ENCODE measurements around the gene HRG. TPM values are rescaled to one million over a fixed set of nuclear protein-coding genes. Genes with fewer than 3 reads are reported as not detected.

The HRG gene
- polyA plus RNA-seq, 1 of the 3 experiments (the other 2 are of a cell fraction): not detected

DNA sequence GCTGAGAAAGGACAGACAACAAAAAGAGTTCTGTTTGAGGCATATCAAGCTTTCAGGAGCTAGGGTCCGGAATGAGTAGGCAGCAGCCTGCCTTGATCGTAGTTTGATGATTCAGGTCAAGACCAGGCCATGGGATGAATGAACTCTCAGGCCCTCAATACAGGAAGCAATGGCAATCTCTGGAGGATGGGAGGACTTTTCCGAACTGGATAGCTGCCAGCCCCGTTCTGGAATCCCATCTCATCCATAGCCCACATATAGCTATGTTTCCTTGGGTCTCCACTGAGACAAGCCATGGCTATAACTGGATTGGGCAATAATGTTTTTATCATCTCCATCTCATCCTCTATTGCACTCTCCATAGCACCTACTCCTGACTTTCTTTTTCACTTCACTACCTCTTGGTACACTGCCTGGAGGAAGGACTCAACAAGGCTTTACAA is 40.2 kb upstream of the HRG start:
- Histone ChIP-seq H4K20me1 (ENCODE audit: insufficient read depth) (no peaks in the 10 kb centered on the region), H3K9ac (no peak overlapping the region), H3K27ac (ENCODE audit: low read depth in 2 of 2, low read length in 1 of 2) (no peak overlapping the region), H3K9me2 (no peaks in the 10 kb centered on the region), H3K9me3 (no peaks in the 10 kb centered on the region), H3K27me3 (ENCODE audit: insufficient read depth) (peaks cover 20% of the 10 kb centered on the region; the same call in 1 of the 2 replicates), H3K36me3 (replicated peaks in 1 of 2; ENCODE audit: control insufficient read depth in 1 of 2, insufficient read depth in 2 of 2, low read length in 1 of 2) (no peaks in the 10 kb centered on the region), H3F3A (replicated peaks; ENCODE audit: insufficient read depth) (no peaks in the 10 kb centered on the region), H3K4me3 (ENCODE audit: low read depth in 2 of 2, low read length in 1 of 2) (no peak overlapping the region), H3K79me2 (ENCODE audit: insufficient read depth) (no peaks in the 10 kb centered on the region), H3K4me1 (ENCODE audit: control insufficient read depth in 1 of 2, insufficient read depth in 2 of 2, low read depth in 1 of 2, low read length in 1 of 2) (no peaks in the 10 kb centered on the region), H3K4me2 (no peak overlapping the region), H2AFZ (ENCODE audit: low read depth) (no peak overlapping the region)
- POLR2A ChIA-PET: no interaction called here
- DNase-seq: no peak
- 31% methylated on average over 4 of the region's 4 CpGs for WGBS (ENCODE audit: low lambda C conversion rate)
- TF ChIP-seq, protein P1, sequence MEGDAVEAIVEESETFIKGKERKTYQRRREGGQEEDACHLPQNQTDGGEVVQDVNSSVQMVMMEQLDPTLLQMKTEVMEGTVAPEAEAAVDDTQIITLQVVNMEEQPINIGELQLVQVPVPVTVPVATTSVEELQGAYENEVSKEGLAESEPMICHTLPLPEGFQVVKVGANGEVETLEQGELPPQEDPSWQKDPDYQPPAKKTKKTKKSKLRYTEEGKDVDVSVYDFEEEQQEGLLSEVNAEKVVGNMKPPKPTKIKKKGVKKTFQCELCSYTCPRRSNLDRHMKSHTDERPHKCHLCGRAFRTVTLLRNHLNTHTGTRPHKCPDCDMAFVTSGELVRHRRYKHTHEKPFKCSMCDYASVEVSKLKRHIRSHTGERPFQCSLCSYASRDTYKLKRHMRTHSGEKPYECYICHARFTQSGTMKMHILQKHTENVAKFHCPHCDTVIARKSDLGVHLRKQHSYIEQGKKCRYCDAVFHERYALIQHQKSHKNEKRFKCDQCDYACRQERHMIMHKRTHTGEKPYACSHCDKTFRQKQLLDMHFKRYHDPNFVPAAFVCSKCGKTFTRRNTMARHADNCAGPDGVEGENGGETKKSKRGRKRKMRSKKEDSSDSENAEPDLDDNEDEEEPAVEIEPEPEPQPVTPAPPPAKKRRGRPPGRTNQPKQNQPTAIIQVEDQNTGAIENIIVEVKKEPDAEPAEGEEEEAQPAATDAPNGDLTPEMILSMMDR (IDR thresholded peaks at IDR 0.05): no peak
- TF ChIP-seq TCF12 (IDR thresholded peaks at IDR 0.05): no peak
- TF ChIP-seq RFX5 (IDR thresholded peaks at IDR 0.05; ENCODE audit: low read length): no peak
- no peak for TF ChIP-seq RAD21 (IDR thresholded peaks at IDR 0.05; ENCODE audit: low read length)
- no peak for TF ChIP-seq TAF1 (IDR thresholded peaks at IDR 0.05; ENCODE audit: borderline replicate concordance, low read depth, low read length)
- TF ChIP-seq, protein P2, sequence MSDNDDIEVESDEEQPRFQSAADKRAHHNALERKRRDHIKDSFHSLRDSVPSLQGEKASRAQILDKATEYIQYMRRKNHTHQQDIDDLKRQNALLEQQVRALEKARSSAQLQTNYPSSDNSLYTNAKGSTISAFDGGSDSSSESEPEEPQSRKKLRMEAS (IDR thresholded peaks at IDR 0.05; ENCODE audit: low read depth): no peak
- no peak for TF ChIP-seq FOSL2 (IDR thresholded peaks at IDR 0.05; ENCODE audit: borderline replicate concordance, low read depth)
- TF ChIP-seq TEAD4 (IDR thresholded peaks at IDR 0.05; ENCODE audit: borderline replicate concordance, insufficient read depth): no peak
- TF ChIP-seq SMC3 (IDR thresholded peaks at IDR 0.05; ENCODE audit: low read depth, low read length): no peak
- no peak for TF ChIP-seq NFIC (IDR thresholded peaks at IDR 0.05; ENCODE audit: borderline replicate concordance)
- TF ChIP-seq EZH2phosphoT487 (IDR thresholded peaks at IDR 0.05; ENCODE audit: borderline replicate concordance, low read depth): no peak
- TF ChIP-seq, protein P3, sequence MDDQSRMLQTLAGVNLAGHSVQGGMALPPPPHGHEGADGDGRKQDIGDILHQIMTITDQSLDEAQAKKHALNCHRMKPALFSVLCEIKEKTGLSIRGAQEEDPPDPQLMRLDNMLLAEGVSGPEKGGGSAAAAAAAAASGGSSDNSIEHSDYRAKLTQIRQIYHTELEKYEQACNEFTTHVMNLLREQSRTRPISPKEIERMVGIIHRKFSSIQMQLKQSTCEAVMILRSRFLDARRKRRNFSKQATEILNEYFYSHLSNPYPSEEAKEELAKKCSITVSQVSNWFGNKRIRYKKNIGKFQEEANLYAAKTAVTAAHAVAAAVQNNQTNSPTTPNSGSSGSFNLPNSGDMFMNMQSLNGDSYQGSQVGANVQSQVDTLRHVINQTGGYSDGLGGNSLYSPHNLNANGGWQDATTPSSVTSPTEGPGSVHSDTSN (IDR thresholded peaks at IDR 0.05): no peak
- no peak for TF ChIP-seq YY1 (IDR thresholded peaks at IDR 0.05; ENCODE audit: low read depth)
- TF ChIP-seq NRF1 (IDR thresholded peaks at IDR 0.05; ENCODE audit: low read depth, low read length): no peak
- TF ChIP-seq GATA2 (CRISPR knock-in tag; IDR thresholded peaks at IDR 0.05): no peak
- TF ChIP-seq POLR2AphosphoS5 (IDR thresholded peaks at IDR 0.05; ENCODE audit: low read depth, low read length): no peak
- no peak for TF ChIP-seq JUND (IDR thresholded peaks at IDR 0.05)
- CTCF ChIA-PET: interaction anchor here (0.6 to 4.9 kb wide), 4 partner anchors 10 to 732 kb away, joined by 3 to 51 read pairs (median 4); no protein-coding TSS in a partner anchor

Data from SK-N-SH (cell line).